ENCODE measurements around the gene TMSB4X.

- TF ChIP-seq POLR2A (IDR thresholded peaks at IDR 0.05), result no peak
- TF ChIP-seq CTCF (IDR thresholded peaks at IDR 0.05), result no peak
- TF ChIP-seq EP300 (IDR thresholded peaks at IDR 0.05), result no peak
Measured at GRCh38 chrX:12986886-12987285, 12.0 kb downstream of the TMSB4X start.
